GM15510 (cell line): ENCODE measurements around the gene GSN.

Experiments
- POLR2A ChIP-seq: IDR thresholded peaks from 3 replicates; pipeline ENCODE4 v1.6.1; 2011; ENCODE audit warnings: borderline replicate concordance; ENCODE audit not compliant: insufficient read length; ENCODE audit errors: extremely low read depth

The GSN gene

GRCh38 chr9:121285835-121286687, 18.1 kb downstream of the GSN start:
- TF ChIP-seq POLR2A, result no peak

DNA sequence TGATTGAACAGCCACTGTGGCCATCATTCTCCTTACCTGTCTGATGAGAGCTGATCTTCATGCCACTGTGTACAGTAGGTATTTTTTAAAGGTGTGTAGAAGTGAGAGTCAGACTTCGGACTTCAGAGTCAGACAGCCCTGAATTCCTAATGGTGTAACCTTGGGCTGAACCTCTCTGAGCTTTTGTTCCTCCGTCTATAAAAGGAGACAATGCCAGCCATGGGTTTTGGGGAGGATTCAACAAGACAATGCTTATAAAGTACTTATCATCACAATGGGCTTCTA, 18.7 kb downstream of the GSN start:
- no peak for TF ChIP-seq POLR2A

DNA sequence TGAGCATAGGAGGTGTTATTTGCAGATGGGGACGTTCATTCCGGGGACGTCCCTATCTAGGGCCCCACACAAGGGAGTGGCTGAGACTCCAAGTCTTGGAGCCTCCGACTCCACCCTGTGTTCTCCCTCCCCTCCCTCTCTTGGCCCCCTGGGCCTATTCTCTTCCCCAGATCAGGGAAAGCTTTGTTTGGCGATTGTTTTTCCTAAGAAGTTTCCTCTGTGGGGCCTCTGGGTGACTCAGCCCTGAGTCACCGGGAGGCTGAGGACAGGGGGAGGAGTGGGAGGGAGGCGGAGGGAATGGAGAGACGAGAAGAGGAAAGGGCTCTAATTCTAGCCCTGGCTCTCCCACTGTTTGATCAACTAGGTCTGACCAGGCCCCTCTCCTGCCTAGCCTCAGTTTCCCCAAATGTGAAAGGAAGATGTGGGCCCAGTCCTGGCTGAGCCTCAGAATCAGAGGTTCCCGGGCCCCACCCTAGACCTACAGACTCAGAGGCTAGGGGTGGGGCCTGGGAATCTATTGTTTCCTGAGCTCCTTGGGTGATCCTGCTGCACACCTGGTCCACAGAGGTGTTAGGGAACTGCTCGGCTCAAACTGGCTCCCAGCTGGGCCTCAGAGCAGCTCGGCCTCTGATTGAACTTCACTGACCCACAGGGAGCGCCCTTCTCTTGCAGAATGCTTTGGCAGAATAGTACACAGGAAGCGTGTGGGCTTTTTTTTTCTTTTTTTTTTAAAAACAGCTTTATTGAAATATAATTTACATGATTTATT, 19.2 kb downstream of the GSN start:
- no peak for TF ChIP-seq POLR2A

- no peak for TF ChIP-seq POLR2A
These were observed 20.7 kb downstream of the GSN start for GRCh38 chr9:121288673-121289025.

- no peak for TF ChIP-seq POLR2A
These were observed 21.2 kb downstream of the GSN start for GRCh38 chr9:121289026-121289771.

DNA sequence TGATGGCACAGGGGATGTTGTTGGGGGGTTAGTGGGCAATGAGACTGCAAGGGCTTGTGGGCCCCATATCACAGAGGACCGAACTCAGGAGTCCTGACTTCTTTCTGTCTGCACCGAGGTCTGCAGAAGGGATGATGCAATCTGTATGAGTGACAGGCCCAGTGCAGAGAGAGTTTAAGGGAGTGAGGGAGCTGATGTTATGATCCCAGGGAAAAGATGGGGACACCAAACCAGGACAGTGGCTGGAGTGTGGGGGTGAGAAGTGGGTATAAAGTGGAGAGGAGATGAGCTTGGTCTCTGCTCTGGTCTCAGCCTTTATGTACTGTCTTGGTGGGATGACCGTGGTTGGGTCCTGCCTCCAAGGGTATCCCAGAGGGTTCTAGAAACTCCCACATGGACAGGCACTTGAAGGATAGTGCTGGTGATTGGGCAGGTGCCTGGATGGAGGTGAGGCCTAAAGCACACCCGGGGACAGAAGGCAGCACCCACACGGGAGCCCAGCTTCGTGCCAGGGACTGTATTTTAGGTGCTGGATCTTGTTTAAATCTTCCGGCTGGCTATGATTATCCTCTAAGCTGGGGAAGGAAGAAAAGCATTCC, 21.9 kb downstream of the GSN start:
- TF ChIP-seq POLR2A, result no peak

GRCh38 chr9:121292051-121292450, 24.1 kb downstream of the GSN start:
- no peak for TF ChIP-seq POLR2A

DNA sequence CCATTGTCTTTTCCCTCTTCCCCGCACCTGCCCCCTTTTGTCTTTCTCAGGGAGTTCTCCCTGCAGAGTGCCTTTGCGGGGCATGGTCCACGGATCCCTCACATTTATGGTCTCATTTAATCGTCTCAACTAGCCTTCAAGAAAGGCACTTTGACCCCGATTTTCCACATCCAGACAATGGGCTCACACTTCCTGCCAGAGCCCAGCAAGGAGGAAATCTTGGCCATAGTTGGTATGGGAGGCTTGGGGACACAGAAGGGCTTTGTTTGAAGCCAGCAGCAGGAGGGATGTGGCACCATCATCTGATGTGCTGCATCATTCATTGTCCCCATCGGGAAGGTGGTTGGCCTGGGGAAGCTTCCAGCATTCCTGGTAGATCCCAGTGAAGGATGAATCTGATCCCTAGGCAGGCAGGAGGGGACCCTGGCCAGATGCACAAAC, 24.9 kb downstream of the GSN start:
- no peak for TF ChIP-seq POLR2A

- no peak for TF ChIP-seq POLR2A
These were observed 26.3 kb downstream of the GSN start for GRCh38 chr9:121294151-121294743.

DNA sequence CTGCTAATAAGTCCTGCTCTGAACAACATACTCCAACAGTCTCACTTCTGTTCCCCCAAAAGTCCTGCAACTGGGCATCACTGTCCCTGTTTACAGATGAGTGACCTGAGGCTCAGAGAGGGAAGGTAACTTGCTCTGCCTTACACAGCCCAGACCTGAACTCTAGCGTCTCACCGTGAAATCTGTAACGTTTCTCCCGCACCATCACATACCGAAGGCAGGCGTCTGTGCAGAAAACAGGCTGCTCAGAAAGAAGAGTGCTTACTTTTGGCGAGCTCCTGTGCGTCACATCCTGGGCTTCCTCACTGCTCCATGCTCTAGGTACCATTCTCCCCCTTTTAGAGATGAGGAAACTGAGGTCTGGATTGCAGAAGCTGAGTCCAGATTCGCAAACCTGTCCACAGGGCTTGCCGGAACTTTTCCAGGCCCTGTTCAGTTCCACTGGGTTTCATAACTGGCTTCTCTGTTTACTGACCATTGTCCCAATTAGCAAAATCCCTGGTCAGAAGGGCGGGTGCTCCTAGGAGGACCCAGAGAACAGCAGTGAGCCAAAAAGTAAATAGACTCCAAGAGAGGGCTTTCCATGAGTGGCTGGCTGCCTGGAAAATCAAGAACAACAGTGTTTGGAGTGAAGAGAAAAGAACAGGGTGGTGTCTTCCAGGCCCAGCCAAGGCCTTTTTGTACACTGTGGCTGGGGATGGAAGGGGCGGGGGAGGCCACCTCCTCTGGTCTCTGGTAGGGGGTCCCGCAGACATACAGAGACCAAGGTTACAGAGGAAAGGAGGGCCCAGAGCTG, 27.1 kb downstream of the GSN start:
- no peak for TF ChIP-seq POLR2A

DNA sequence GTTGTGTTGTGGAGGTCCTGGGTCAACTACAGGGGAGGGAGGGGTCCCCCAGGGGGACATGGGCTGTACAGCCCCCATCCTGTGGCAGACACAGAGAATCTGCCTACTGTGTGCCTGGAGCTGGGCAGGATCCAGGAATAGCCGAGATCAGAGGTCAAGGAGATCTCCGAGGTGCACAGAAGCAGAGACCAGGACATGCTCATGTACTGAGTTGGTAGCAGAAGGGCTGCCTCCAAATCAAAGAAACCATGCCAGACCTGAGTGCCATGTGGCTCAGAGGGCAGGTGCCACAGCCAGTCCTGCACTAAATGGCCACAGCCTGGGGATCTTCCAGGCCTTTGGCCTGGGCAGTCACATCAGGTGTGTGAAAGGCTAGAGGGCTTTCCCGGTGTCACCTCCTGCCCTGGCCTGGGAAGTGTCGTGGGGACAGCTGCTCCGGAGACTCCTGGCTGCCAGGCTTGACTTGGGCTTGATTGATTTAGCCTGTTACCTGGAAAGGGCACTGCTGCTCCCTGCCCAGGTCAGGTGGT, 27.8 kb downstream of the GSN start:
- TF ChIP-seq POLR2A, result no peak

- no peak for TF ChIP-seq POLR2A
These were observed 28.5 kb downstream of the GSN start for GRCh38 chr9:121296213-121297127.

DNA sequence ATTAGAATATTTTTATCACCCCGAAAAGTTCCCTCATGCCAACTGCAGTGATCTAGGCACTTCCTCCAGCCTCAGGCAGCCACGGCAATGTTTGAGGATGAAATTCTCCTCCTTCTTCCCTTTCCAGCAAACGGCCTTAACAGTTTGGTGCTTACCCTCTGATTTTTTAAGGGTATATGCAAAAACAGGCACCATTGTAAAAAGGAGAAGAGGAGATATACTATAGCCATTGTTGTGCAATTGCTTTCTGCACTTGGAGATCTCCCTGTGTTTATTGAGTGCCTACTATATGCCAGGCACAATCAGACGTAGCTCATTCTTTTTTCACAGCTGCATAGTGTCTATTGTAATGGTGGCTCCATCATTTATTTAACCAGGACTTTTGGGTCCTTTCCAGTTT, 29.4 kb downstream of the GSN start:
- no peak for TF ChIP-seq POLR2A
